ENCODE data around the gene ZNF862.

ZNF862 gene

DNA sequence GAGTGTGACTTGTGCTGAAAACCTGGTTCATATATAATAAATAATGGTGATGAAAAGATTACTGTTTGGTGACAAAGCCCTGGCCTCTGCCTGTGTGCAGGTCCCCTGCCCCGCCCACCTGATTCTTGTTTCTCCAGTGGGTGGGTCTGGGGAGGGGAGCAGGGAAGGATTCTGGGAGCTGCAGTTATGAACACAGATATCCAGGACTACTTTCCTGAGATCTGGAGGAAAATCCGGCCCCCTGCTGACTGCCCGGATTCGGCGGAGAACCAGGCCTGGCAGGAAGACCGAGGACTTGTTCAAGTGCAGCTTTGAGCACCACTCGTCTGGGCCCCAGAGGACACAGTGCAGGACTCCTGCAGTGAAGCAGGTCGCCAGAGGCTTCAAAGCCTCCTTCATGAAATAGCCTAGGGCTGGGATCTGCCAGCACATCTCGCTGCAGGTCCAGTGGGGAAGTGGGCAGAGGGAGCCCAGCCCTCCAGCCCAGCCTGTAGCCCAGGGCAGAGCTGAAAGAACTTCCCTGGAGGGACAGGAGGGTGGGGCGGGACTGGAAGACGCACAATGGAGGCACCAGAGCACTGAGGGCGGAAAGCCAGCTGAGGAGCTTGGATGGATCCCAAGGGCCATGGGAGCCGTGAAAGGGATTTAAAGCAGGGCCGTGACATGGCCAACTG, 42.6 kb downstream of the ZNF862 start:
- Histone ChIP-seq H3K4me1 (peaks cover 34% of the 10 kb centered on the region), H3K4me2 (no peak overlapping the region), H3K9me3 (no peaks in the 10 kb centered on the region), H4K20me1 (no peaks in the 10 kb centered on the region), H3K27ac (no peak overlapping the region), H3K4me3 (no peak overlapping the region), H3K9ac (no peak overlapping the region), H3K27me3 (no peaks in the 10 kb centered on the region), H3K36me3 (peaks cover 17% of the 10 kb centered on the region; the same call in 1 of the 2 replicates)
- TF ChIP-seq Cebpa-rat (IDR thresholded peaks at IDR 0.05) = no peak

DNA sequence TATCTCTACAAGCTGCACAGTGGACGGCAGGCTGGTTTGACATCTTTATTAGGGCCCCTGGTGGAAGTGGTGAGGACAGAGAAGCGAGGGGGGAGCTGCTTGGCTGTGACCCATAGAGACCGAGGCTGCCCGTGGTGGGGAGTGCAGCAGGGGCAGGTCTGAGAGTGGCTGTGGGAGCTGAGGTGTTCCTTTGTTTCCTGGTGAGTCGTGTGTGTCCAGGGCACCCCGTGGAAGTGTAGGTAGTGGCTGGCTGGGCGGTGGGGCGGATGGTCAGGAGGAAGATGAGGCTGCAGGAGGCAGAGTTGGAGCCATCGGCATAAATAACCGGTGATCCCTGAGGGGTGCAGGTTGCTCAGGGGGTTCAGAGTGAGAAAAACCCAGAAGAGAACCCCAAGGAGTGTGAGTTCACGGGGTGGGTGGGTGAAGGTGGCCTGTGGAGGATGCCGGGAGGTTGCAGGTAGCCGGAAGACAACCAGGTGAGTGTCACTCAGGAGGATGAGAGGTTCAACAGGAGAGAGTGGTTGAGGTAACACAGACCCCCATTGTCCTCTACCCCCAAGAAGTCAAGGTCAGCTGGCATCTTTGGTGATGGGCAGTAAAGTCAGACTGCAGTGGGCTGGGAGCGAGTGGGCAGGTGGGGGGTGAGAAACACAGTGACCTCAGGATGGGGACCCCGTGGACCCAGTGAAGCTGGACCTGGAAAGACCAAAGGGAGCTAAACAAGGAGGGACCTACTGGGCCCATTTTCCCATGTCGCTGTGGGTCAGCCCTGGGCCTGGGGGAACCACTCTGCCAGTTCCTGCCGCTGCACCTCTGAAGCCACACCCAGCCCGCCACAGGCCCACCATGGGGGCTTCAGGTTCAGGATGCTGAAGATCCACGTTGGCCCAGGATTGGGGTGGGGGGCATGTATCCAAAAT, 43.4 kb downstream of the ZNF862 start:
- no peak overlapping the region for H3K9ac ChIP-seq
- no peak overlapping the region for H3K27ac ChIP-seq
- H3K4me2 ChIP-seq = no peak overlapping the region
- H3K4me3 ChIP-seq = no peak overlapping the region
- H3K27me3 ChIP-seq = no peaks in the 10 kb centered on the region
- TF ChIP-seq Cebpa-rat (IDR thresholded peaks at IDR 0.05) = no peak
- no peaks in the 10 kb centered on the region for H3K9me3 ChIP-seq
- H3K4me1 ChIP-seq = peaks cover 42% of the 10 kb centered on the region
- H3K36me3 ChIP-seq = peaks cover 17% of the 10 kb centered on the region; the same call in 1 of the 2 replicates
- H4K20me1 ChIP-seq = no peaks in the 10 kb centered on the region

DNA sequence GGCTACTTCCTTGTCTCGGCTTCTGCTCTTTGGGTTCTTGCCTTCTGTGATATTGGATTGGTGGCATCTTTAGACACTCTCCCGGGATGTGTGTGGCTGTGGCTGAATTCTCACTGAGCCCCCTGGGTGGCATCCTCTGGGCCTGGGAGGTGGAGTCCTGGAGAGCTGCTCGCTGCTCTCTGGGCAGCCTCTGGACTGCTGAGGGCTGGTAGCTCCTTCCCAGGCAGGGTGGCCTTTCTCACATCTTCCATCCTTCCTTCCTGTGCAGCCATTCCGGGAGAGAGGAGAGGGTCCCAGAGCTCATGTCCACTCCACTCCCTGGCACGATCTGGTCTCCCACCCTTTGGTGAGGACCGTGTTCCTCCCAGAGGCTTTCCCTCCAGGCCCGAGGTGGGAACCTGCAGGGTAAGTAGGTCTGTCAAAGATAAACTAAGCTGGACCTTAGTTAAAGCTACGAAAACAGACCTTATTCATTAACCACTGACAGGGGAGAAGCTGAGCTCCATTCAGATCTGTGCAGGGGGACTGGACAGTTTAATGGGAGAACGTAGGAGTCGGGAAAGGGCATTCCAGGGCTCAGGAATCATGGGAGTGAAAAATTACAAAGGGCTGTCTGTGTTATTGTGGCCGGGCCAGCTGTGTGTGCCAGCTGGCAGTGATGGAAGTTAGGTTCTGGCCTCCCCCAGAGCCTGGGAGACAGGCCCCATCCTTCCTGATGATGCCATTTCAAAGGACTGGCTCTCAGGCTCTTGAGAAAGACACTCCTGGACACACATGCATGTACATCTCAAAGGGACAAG, 44.3 kb downstream of the ZNF862 start:
- H3K4me1 ChIP-seq = peaks cover 51% of the 10 kb centered on the region
- no peak overlapping the region for H3K4me3 ChIP-seq
- H3K27me3 ChIP-seq = no peaks in the 10 kb centered on the region
- H3K9ac ChIP-seq = no peak overlapping the region
- no peak overlapping the region for H3K27ac ChIP-seq
- H3K36me3 ChIP-seq = peaks cover 17% of the 10 kb centered on the region; the same call in 1 of the 2 replicates
- no peaks in the 10 kb centered on the region for H4K20me1 ChIP-seq
- no peaks in the 10 kb centered on the region for H3K9me3 ChIP-seq
- no peak for TF ChIP-seq Cebpa-rat (IDR thresholded peaks at IDR 0.05)
- no peak overlapping the region for H3K4me2 ChIP-seq

DNA sequence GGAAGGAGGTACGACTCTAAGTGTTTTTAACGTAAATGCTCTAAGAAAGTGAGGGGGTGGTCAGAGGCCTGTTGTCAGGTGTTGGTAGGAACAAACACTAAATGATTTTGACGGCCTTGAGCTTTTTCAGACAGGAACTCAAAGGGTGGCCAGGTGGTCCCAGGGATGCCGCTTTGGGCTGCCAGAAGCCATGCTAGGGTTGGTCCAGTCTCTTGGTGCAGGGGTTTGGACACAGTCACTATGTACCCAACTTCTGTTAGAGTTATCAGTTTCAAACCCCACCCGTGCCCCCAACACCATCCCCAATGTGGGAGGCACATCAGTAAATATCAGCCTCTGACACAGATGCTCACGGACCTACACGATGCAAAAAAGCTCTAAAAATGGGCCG, 44.9 kb downstream of the ZNF862 start:
- H3K9ac ChIP-seq = no peak overlapping the region
- TF ChIP-seq Cebpa-rat (IDR thresholded peaks at IDR 0.05) = no peak

DNA sequence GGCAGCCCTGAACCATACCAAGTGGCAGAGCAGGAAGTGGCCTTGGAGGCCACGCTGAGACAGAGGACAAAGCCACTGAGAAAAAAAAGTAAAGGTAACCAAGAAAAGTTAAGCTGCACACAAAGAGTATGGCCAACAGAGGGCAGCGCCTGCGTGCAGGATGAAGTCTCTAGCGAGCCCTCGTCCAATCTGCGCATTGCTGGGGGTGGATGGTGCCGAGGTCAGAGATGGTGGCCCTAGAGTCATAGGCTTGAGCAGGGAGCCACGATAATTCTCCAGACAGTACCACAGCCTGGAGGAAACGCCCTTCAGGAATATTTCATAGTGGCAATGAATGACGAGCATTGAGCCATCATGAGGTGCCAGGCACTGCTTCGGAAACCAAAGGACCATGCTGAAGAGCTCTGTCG, 45.3 kb downstream of the ZNF862 start:
- no peak for TF ChIP-seq Cebpa-rat (IDR thresholded peaks at IDR 0.05)
- Histone ChIP-seq H3K36me3 (peaks cover 14% of the 10 kb centered on the region; the same call in 1 of the 2 replicates), H3K4me3 (no peak overlapping the region), H3K9me3 (no peaks in the 10 kb centered on the region), H3K9ac (no peak overlapping the region), H4K20me1 (no peaks in the 10 kb centered on the region), H3K27ac (no peak overlapping the region), H3K27me3 (no peaks in the 10 kb centered on the region), H3K4me1 (peaks cover 51% of the 10 kb centered on the region), H3K4me2 (peak overlapping the region; percentile 84; the same call in 1 of the 2 replicates)

More for the DNA sequence above, 44.9 kb downstream of the ZNF862 start:
- Histone ChIP-seq H3K4me1 (peaks cover 51% of the 10 kb centered on the region), H3K36me3 (peaks cover 16% of the 10 kb centered on the region; the same call in 1 of the 2 replicates), H3K4me3 (no peak overlapping the region), H3K4me2 (peak overlapping the region; percentile 84; the same call in 1 of the 2 replicates), H3K27me3 (no peaks in the 10 kb centered on the region), H3K9me3 (no peaks in the 10 kb centered on the region), H4K20me1 (no peaks in the 10 kb centered on the region), H3K27ac (no peak overlapping the region)

DNA sequence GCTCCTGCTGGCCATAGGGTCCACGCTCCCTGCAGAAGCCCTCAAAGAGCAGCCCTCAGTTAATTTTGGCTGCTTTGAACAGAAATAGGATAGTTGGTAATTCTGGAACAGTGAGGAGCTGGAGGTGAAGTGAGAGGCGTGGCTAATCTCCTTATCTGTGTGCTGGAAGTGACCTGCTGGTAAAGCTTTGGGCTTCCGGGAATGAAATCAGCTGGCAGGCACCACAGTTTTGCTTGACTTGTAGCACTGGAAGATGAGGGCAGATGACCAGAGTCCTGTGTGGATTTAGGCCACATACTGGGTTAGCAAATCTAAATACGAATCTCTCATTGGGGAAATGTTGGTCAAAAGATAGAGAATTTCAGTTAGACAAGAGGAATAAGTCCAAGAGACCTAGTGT, 45.8 kb downstream of the ZNF862 start:
- TF ChIP-seq Cebpa-rat (IDR thresholded peaks at IDR 0.05) = no peak
- peaks cover 12% of the 10 kb centered on the region; the same call in 1 of the 2 replicates for H3K36me3 ChIP-seq
- H3K4me2 ChIP-seq = peak overlapping the region; percentile 84
- H3K9ac ChIP-seq = no peak overlapping the region
- peaks cover 51% of the 10 kb centered on the region for H3K4me1 ChIP-seq
- no peaks in the 10 kb centered on the region for H3K9me3 ChIP-seq
- H3K27ac ChIP-seq = no peak overlapping the region
- no peaks in the 10 kb centered on the region for H4K20me1 ChIP-seq
- no peaks in the 10 kb centered on the region for H3K27me3 ChIP-seq
- no peak overlapping the region for H3K4me3 ChIP-seq

DNA sequence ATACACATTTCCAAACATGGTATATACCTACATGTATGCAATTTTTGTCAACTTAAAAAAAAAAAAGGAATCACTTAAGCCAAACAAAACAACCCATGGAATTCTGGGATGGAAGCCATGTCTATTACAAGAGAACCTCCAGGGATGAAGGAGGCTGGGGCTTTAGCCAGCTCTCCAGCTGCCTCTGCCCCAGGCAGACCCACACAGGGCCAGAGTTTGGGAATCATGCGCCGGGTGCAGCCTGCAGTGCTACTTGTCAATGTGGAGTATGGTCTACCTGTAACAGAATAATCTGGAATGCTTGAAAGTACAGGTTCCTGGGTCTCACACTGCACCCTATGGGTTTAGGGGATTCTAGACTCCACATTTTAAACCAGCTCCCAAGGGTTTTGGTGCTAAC, 46.4 kb downstream of the ZNF862 start:
- Histone ChIP-seq H3K27ac (no peak overlapping the region), H4K20me1 (no peaks in the 10 kb centered on the region), H3K9ac (no peak overlapping the region), H3K4me2 (peak overlapping the region; percentile 84), H3K27me3 (no peaks in the 10 kb centered on the region), H3K9me3 (no peaks in the 10 kb centered on the region), H3K4me3 (no peak overlapping the region), H3K4me1 (peaks cover 51% of the 10 kb centered on the region), H3K36me3 (peaks cover 9% of the 10 kb centered on the region; the same call in 1 of the 2 replicates)
- no peak for TF ChIP-seq Cebpa-rat (IDR thresholded peaks at IDR 0.05)

DNA sequence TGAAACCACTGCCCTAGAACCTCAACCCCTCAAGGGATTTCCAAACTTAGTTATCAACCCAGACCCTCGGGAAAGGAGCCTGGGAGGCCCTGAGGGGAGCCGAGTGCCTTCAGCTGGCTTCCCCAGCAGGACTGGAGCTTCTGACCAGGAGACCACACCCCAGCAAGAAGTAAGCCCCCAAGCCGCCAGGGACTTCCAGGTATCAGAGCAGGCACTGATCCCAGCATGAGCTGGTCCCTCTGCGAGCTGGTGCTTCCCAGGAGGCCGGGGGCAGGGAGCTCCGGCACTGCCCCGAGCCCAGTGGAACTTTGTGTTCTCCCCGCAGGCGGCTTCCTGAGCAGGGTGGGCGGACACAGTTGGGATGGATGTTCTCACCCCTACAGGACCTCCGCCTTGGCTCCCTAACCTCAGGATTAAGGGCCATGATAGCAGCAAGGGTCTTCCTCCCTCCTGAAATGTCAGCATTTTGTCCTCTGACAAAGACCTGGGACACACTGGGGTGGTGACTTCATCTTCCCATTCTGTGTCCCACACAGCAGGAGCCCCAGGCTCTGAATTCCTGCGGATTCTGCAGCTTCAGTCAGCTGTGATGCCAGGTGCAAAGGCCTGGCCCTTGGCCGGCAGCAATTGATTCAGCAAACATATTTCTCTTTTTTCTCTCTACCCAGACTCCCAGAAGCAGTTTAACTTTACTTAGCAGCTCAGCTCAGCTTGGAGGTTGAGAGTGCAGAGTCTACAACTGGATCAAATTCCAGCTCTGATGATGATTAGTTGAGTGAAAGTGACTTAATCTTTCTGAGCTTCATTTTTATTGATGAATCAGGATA, 47.2 kb downstream of the ZNF862 start:
- Histone ChIP-seq H4K20me1 (no peaks in the 10 kb centered on the region), H3K27me3 (no peaks in the 10 kb centered on the region), H3K4me2 (peak overlapping the region; percentile 84), H3K9ac (no peak overlapping the region), H3K4me1 (peaks cover 46% of the 10 kb centered on the region), H3K9me3 (no peaks in the 10 kb centered on the region), H3K4me3 (no peak overlapping the region), H3K36me3 (no peaks in the 10 kb centered on the region), H3K27ac (0 out of 2 replicates have a peak overlapping the region, but pooled peaks have one; percentile 23)
- no peak for TF ChIP-seq Cebpa-rat (IDR thresholded peaks at IDR 0.05)

DNA sequence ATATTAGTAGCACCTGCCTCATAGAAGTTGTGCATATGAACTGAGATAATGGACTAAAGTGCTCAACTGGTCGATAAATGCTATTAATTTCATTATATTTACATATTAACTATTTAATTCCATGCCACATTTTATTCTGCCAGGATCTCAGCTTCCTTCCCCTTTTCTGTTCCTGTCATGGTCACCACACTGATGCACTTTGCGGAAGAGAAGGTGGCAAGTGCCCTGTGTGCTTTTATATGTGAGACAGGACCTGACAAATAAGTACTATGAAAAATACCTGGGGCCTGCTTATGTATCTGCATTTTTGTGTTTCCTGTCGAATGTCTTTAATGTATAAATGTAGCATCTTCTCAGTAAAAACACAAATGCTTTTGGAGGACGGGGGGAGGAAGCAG, 47.8 kb downstream of the ZNF862 start:
- Histone ChIP-seq H4K20me1 (no peaks in the 10 kb centered on the region), H3K4me3 (no peak overlapping the region), H3K36me3 (no peaks in the 10 kb centered on the region), H3K9ac (no peak overlapping the region), H3K27me3 (no peaks in the 10 kb centered on the region), H3K4me2 (peak overlapping the region; percentile 84), H3K27ac (no peak overlapping the region), H3K9me3 (no peaks in the 10 kb centered on the region), H3K4me1 (peaks cover 46% of the 10 kb centered on the region)
- no peak for TF ChIP-seq Cebpa-rat (IDR thresholded peaks at IDR 0.05)

Measured in BLaER1 (cell line).